Epidermal melanocyte (primary cell): ENCODE measurements around the gene CARD11.
"Not testable (repeated sequence)": the region's sequence is repeated elsewhere in the genome, so short reads cannot be mapped to it uniquely, and the experiment has no call there.

Experiments used
- DNase-seq: peaks from one replicate; pipeline ENCODE4 v3.0.0; 2011; ENCODE audit warnings: low spot score; ENCODE audit not compliant: insufficient read length

The CARD11 gene

GRCh38 chr7:3021825-3022224 is 21.8 kb downstream of the CARD11 start:
- no peak for DNase-seq

GRCh38 chr7:3021224-3021623 is 22.4 kb downstream of the CARD11 start:
- not testable (repeated sequence) for DNase-seq

GRCh38 chr7:3020416-3020815 is 23.3 kb downstream of the CARD11 start:
- no peak for DNase-seq

GRCh38 chr7:3019801-3020200 is 23.9 kb downstream of the CARD11 start:
- no peak for DNase-seq

- DNase-seq = no peak
Observed at GRCh38 chr7:3013975-3014792, 29.5 kb downstream of the CARD11 start.

GRCh38 chr7:3011211-3011852 is 32.3 kb downstream of the CARD11 start:
- no peak for DNase-seq

- DNase-seq = no peak
Observed at GRCh38 chr7:3010161-3010560, 33.5 kb downstream of the CARD11 start.

GRCh38 chr7:3009086-3009485 is 34.6 kb downstream of the CARD11 start:
- no peak for DNase-seq

GRCh38 chr7:3008386-3008785 is 35.3 kb downstream of the CARD11 start:
- no peak for DNase-seq

- no peak for DNase-seq
Observed at GRCh38 chr7:3007696-3008095, 36.0 kb downstream of the CARD11 start.

- no peak for DNase-seq
Observed at GRCh38 chr7:3005257-3005656, 38.4 kb downstream of the CARD11 start.

- no peak for DNase-seq
Observed at GRCh38 chr7:3003936-3004335, 39.7 kb downstream of the CARD11 start.

- DNase-seq = no peak
Observed at GRCh38 chr7:3002631-3003030, 41.0 kb downstream of the CARD11 start.

GRCh38 chr7:3000566-3000965 is 43.1 kb downstream of the CARD11 start:
- DNase-seq = no peak

- no peak for DNase-seq
Observed at GRCh38 chr7:2999078-2999500, 44.6 kb downstream of the CARD11 start.

GRCh38 chr7:2997014-2997413 is 46.7 kb downstream of the CARD11 start:
- no peak for DNase-seq

GRCh38 chr7:2996141-2996540 is 47.5 kb downstream of the CARD11 start:
- no peak for DNase-seq

GRCh38 chr7:2993868-2994267 is 49.8 kb downstream of the CARD11 start:
- DNase-seq = no peak

GRCh38 chr7:2993396-2993795 is 50.3 kb downstream of the CARD11 start:
- no peak for DNase-seq

GRCh38 chr7:2990949-2991470 is 52.7 kb downstream of the CARD11 start:
- no peak for DNase-seq

GRCh38 chr7:2986561-2986960 is 57.1 kb downstream of the CARD11 start:
- no peak for DNase-seq

- no peak for DNase-seq
Observed at GRCh38 chr7:2985866-2986265, 57.8 kb downstream of the CARD11 start.

- DNase-seq = no peak
Observed at GRCh38 chr7:2984091-2984490, 59.6 kb downstream of the CARD11 start.
